Mammary epithelial cell (primary cell): ENCODE results near the gene RAD51B.
"Not testable (repeated sequence)": the region's sequence is repeated elsewhere in the genome, so short reads cannot be mapped to it uniquely, and the experiment has no call there.

ENCODE experiments used
- CTCF ChIP-seq, 2 donors: IDR thresholded peaks in 1 of 2; conservative IDR thresholded peaks in 1 of 2; 2 replicates each; pipeline ENCODE4 v1.5.1; 2011 to 2012; ENCODE audit warnings: inconsistent platforms in 2 of 2, low read length in 2 of 2, mild to moderate bottlenecking in 2 of 2, control low read depth in 1 of 2, low read depth in 1 of 2; ENCODE audit not compliant: insufficient read depth in 1 of 2; ENCODE audit errors: extremely low read depth in 1 of 2
- EZH2 ChIP-seq: IDR thresholded peaks from 2 replicates; pipeline ENCODE4 v1.6.1; 2012; ENCODE audit warnings: low read length, inconsistent platforms, borderline replicate concordance

GRCh38 chr14:68031011-68031410 is 211.4 kb downstream of the RAD51B start:
- TF ChIP-seq CTCF (conservative IDR thresholded peaks at IDR 0.05 in 1 of 2, IDR thresholded peaks at IDR 0.05 in 1 of 2; ENCODE audit: extremely low read depth in 1 of 2, insufficient read depth in 1 of 2, low read depth in 1 of 2, low read length in 2 of 2); EZH2: not testable (repeated sequence)
